Parietal lobe (tissue), 2 donors: ENCODE data around the gene POU6F2. TPM values are rescaled to one million over a fixed set of nuclear protein-coding genes. Genes with fewer than 3 reads are reported as not detected.

Experiments used
- small RNA-seq: library from RNA; depleted of rRNA; stranded (forward); fragments of <200 nt; gene quantifications from one replicate; pipeline ENCODE3, GENCODE V24; 2014; ENCODE audit warnings: low replicate concordance
- total RNA-seq: library from RNA; depleted of rRNA; stranded (reverse); fragments of >200 nt; gene quantifications from one replicate; pipeline ENCODE4 v1.2.3, GENCODE V29; 2014

POU6F2 gene
- total RNA-seq = 7.5 TPM

GRCh38 chr7:38977685-38978084, at the start of gene POU6F2:
Gene POU6F2 (plus strand): TSS chr7:38977909. CDS start chr7:38977954, 45 bp downstream.

Small RNAs within 50 kb of the gene (small RNA-seq; reads per million reads assigned to genes)
- gene SNORA20B = 2.3 reads per million, percentile 81 among the genes with 10 or more reads in this experiment

Other genes with a start within 250 kb of the POU6F2 start
- 136 TPM for gene VPS41, start 68.7 kb upstream of the POU6F2 start, total RNA-seq